GM08714 (cell line): ENCODE data around the gene MICALL2.

Source experiments
- H3K4me3 ChIP-seq: fragments of 200-500 bp; sonication (Bioruptor generic); 2 replicates; pipeline ENCODE4 v1.5.1; 2014; ENCODE audit warnings: mild to moderate bottlenecking, low read length, inconsistent platforms
- ZNF274 ChIP-seq: IDR thresholded peaks from 2 replicates; pipeline ENCODE4 v1.6.1; 2012; ENCODE audit warnings: mild to moderate bottlenecking, low read depth, low read length

Gene MICALL2

GRCh38 chr7:1483536-1484505 is 24.6 kb upstream of the MICALL2 start:
- H3K4me3 ChIP-seq = no peak overlapping the region
- no peak for TF ChIP-seq ZNF274

- no peak for TF ChIP-seq ZNF274
- no peak overlapping the region for H3K4me3 ChIP-seq
Measured at GRCh38 chr7:1483079-1483478, 23.8 kb upstream of the MICALL2 start.

- H3K4me3 ChIP-seq = no peak overlapping the region
- no peak for TF ChIP-seq ZNF274
Measured at GRCh38 chr7:1481300-1481699, 22.0 kb upstream of the MICALL2 start.

GRCh38 chr7:1480670-1481069 is 21.4 kb upstream of the MICALL2 start:
- H3K4me3 ChIP-seq = no peak overlapping the region
- TF ChIP-seq ZNF274 = no peak

GRCh38 chr7:1479287-1479686 is 20.0 kb upstream of the MICALL2 start:
- TF ChIP-seq ZNF274 = no peak
- H3K4me3 ChIP-seq = no peak overlapping the region

- no peak for TF ChIP-seq ZNF274
- no peak overlapping the region for H3K4me3 ChIP-seq
Measured at GRCh38 chr7:1478480-1478879, 19.2 kb upstream of the MICALL2 start.

GRCh38 chr7:1476859-1477258 is 17.6 kb upstream of the MICALL2 start:
- no peak for TF ChIP-seq ZNF274
- no peak overlapping the region for H3K4me3 ChIP-seq

- TF ChIP-seq ZNF274 = no peak
- H3K4me3 ChIP-seq = no peak overlapping the region
Measured at GRCh38 chr7:1475991-1476390, 16.7 kb upstream of the MICALL2 start.

GRCh38 chr7:1475393-1475792 is 16.1 kb upstream of the MICALL2 start:
- H3K4me3 ChIP-seq = no peak overlapping the region
- TF ChIP-seq ZNF274 = no peak

- no peak overlapping the region for H3K4me3 ChIP-seq
- TF ChIP-seq ZNF274 = no peak
Measured at GRCh38 chr7:1474736-1475135, 15.5 kb upstream of the MICALL2 start.

GRCh38 chr7:1473864-1474512 is 14.7 kb upstream of the MICALL2 start:
- no peak overlapping the region for H3K4me3 ChIP-seq
- no peak for TF ChIP-seq ZNF274

- no peak for TF ChIP-seq ZNF274
- H3K4me3 ChIP-seq = no peak overlapping the region
Measured at GRCh38 chr7:1470901-1471300, 11.6 kb upstream of the MICALL2 start.

GRCh38 chr7:1468643-1469298 is 9.5 kb upstream of the MICALL2 start:
- no peak for TF ChIP-seq ZNF274
- no peak overlapping the region for H3K4me3 ChIP-seq

- no peak overlapping the region for H3K4me3 ChIP-seq
- no peak for TF ChIP-seq ZNF274
Measured at GRCh38 chr7:1468203-1468602, 8.9 kb upstream of the MICALL2 start.

- no peak for TF ChIP-seq ZNF274
- no peak overlapping the region for H3K4me3 ChIP-seq
Measured at GRCh38 chr7:1466524-1467271, 7.4 kb upstream of the MICALL2 start.
